Stimulated activated CD4-positive, alpha-beta T cell treated with anti-CD3 and anti-CD28 coated beads, Interleukin-2, amount 100 ng/mL, for 4 hours (primary cell): ENCODE measurements around the gene TNC.

Experiments used
- DNase-seq: peaks from one replicate; pipeline ENCODE4 v3.0.0-alpha.2; 2020; ENCODE audit warnings: low read depth

TNC gene

GRCh38 chr9:115098226-115098965 lies 19.6 kb downstream of the TNC start:
- DNase-seq: no peak

GRCh38 chr9:115093520-115093919 lies 24.4 kb downstream of the TNC start:
- DNase-seq: no peak

GRCh38 chr9:115090486-115090885 lies 27.5 kb downstream of the TNC start:
- no peak for DNase-seq

GRCh38 chr9:115088860-115089259 lies 29.1 kb downstream of the TNC start:
- DNase-seq: no peak

- DNase-seq: no peak
These were observed 31.1 kb downstream of the TNC start for GRCh38 chr9:115086886-115087285.

- no peak for DNase-seq
These were observed 31.5 kb downstream of the TNC start for GRCh38 chr9:115086461-115086860.

- no peak for DNase-seq
These were observed 32.1 kb downstream of the TNC start for GRCh38 chr9:115085773-115086377.

- DNase-seq: no peak
These were observed 33.2 kb downstream of the TNC start for GRCh38 chr9:115084709-115085108.

- DNase-seq: no peak
These were observed 33.8 kb downstream of the TNC start for GRCh38 chr9:115084157-115084556.

GRCh38 chr9:115080242-115080641 lies 37.7 kb downstream of the TNC start:
- no peak for DNase-seq

GRCh38 chr9:115079156-115079555 lies 38.8 kb downstream of the TNC start:
- DNase-seq: no peak

- no peak for DNase-seq
These were observed 44.5 kb downstream of the TNC start for GRCh38 chr9:115073456-115073855.

GRCh38 chr9:115071176-115071575 lies 46.8 kb downstream of the TNC start:
- DNase-seq: no peak

- no peak for DNase-seq
These were observed 48.2 kb downstream of the TNC start for GRCh38 chr9:115069771-115070170.

GRCh38 chr9:115069302-115069701 lies 48.7 kb downstream of the TNC start:
- no peak for DNase-seq

- DNase-seq: no peak
These were observed 49.9 kb downstream of the TNC start for GRCh38 chr9:115068031-115068430.

GRCh38 chr9:115063058-115063845 lies 54.7 kb downstream of the TNC start:
- no peak for DNase-seq

GRCh38 chr9:115058684-115059315 lies 59.2 kb downstream of the TNC start:
- DNase-seq: no peak

GRCh38 chr9:115058175-115058574 lies 59.8 kb downstream of the TNC start:
- DNase-seq: no peak

- DNase-seq: no peak
These were observed 60.4 kb downstream of the TNC start for GRCh38 chr9:115057559-115057958.

GRCh38 chr9:115050002-115050490 lies 67.9 kb downstream of the TNC start:
- no peak for DNase-seq

- no peak for DNase-seq
These were observed 71.1 kb downstream of the TNC start for GRCh38 chr9:115046824-115047223.
